GM18511 (cell line): ENCODE results near the gene GRAMD2B.
"Not testable (repeated sequence)": the region's sequence is repeated elsewhere in the genome, so short reads cannot be mapped to it uniquely, and the experiment has no call there.

Experiments used
- ATAC-seq: cut with Tn5 transposase; IDR thresholded peaks from one replicate; pipeline ENCODE4 v1.9.1; 2021; ENCODE audit warnings: mild to moderate bottlenecking, moderate library complexity; ENCODE audit not compliant: unreplicated experiment

GRAMD2B gene

DNA sequence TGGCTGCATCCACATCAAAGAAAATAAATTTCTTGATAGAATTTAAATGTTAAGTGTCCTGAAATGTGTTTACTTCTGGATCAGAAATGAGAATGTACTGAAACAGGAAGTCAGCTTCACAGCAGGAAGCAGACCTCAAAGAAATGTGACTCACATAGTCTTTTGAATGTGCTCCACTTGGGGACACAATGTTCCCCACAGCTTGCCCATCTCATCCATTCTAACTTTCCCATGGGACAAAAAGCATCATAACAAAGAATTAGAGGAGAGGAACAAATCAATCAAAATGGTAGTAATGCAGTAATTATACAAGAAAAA, 85.7 kb downstream of the GRAMD2B start:
- ATAC-seq, result peak; percentile 63

DNA sequence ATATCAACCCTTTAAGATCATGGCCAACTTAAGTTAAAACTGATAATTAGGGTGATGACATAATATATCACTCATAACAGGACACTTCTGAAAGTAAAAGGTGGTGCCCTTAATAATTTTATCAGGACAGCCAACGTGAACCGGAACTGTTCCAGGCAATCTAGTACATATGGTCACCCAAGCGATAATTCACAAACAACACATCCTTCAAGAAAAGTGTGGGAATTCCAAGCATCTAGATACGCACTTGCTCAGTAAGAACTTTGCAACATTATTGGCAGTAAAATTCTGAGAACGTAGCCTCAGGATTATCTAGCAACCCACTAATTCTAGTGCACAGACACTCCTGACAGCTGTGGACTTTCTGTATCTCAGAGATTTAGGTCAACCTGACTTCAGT, 86.1 kb downstream of the GRAMD2B start:
- ATAC-seq, result no peak

- ATAC-seq, result no peak
These were observed 88.8 kb downstream of the GRAMD2B start for GRCh38 chr5:126511961-126512360.

GRCh38 chr5:126512451-126512850, 89.2 kb downstream of the GRAMD2B start:
- ATAC-seq, result no peak

DNA sequence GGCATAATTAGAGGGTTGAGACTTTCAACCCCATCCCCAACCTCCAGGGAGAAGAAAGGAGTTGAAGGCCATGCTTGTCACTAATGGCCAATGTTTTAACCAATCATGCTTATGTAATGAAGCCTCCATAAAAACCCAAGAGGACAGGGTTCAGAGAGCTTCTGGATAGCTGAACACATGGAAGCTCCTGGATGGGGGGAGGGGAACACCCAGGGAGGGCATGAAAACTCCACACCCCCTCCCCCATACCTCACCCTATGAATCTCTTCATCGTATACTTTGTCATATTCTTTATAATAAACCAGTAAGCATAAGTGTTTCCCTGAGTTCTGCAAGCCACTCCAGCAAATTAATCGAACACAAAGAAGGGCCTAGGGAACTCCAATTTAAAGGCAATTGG, 90.1 kb downstream of the GRAMD2B start:
- ATAC-seq, result no peak

- no peak for ATAC-seq
These were observed 90.5 kb downstream of the GRAMD2B start for GRCh38 chr5:126513703-126514102.

GRCh38 chr5:126514131-126514557, 90.9 kb downstream of the GRAMD2B start:
- ATAC-seq, result no peak

- ATAC-seq, result no peak
These were observed 91.4 kb downstream of the GRAMD2B start for GRCh38 chr5:126514558-126515141.

GRCh38 chr5:126515337-126515736, 92.1 kb downstream of the GRAMD2B start:
- no peak for ATAC-seq

DNA sequence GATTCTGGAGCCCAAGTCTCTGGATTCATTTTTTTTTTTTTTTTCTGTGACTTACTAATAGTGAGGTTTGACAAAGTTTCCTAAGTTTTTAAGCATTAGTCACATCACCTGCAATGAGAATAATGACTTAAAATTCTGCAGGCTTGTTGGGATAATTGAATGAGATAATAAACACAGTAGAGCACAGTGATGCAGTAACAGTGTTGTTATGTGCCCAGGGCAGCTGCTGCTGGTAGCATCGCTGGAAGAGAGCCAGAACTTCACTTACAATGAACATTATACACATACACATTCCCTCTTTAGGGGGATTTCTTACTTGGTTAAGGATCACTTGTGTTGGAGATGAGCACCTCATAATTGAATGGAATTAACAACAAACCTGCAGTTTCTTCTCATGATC, 92.9 kb downstream of the GRAMD2B start:
- ATAC-seq, result no peak

DNA sequence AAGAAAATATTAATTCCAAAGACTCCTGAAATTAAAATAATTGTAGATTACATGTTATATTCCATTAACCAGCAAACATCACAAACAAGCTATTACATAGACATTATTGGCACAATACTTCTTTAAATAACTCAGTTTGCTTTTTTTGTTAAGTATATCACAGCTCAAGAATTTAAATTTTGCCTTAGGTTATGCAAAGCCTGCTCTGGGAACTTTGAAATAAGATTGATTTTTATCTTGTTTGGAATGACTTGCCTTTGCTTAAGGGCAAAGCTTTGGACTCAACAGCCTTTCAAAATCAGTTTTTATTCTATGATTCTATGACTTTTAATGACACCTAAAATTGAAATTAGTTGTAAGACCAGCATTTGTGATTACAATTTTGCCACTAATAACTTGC, 93.6 kb downstream of the GRAMD2B start:
- ATAC-seq, result no peak

DNA sequence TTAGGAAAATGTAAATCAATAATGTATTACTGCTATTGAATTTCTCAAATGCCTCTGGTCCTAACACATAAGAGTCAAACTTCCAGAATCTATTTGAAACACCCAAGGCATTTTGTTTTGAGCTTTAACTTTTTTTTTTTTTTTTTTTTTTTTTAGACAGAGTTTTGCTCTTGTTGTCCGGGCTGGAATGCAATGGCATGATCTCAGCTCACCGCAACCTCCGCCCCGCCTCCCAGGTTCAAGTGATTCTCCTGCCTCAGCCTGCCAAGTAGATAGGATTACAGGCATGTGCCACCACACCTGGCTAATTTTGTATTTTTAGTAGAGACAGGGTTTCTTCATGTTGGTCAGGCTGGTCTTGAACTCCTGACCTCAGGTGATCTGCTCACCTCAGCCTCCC, 96.0 kb downstream of the GRAMD2B start:
- ATAC-seq, result not testable (repeated sequence)

GRCh38 chr5:126519637-126520592, 96.7 kb downstream of the GRAMD2B start:
- ATAC-seq, result no peak

DNA sequence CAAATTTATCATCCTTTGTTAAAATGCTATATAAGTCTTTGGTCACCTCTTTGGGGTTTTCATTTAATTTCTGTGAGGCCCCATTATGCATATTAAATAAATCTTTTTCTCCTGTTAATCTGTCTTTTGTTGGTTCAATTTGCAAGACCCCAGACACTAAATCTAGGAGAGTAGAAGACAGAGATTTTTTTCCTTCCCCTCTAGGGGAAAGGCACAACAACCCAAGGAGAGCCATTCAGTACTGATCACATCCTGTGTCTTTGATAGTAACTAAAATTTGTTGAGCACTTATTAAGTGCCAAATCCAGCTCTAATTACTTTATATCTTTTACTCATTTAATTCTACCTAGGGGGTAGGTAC, 97.4 kb downstream of the GRAMD2B start:
- ATAC-seq, result no peak

DNA sequence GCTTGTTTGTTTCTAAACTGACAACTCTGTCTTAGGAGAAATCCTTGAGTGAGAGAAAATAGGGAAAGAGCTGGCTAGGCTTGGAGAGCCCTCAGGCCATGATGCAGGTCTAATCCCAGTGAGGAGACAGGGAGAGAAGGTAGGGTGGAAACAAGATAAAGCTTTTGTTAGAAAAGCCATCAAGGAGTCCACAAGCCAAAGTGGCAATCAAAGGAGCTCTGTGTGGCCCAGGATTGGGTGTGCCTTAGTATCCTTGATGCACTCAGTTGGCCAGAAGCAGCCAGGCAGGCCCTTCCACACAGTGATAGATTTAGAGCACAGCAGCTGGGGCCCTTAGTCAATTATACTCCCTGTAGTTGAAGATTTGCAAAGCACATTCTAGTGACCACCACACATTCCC, 97.9 kb downstream of the GRAMD2B start:
- ATAC-seq, result no peak

DNA sequence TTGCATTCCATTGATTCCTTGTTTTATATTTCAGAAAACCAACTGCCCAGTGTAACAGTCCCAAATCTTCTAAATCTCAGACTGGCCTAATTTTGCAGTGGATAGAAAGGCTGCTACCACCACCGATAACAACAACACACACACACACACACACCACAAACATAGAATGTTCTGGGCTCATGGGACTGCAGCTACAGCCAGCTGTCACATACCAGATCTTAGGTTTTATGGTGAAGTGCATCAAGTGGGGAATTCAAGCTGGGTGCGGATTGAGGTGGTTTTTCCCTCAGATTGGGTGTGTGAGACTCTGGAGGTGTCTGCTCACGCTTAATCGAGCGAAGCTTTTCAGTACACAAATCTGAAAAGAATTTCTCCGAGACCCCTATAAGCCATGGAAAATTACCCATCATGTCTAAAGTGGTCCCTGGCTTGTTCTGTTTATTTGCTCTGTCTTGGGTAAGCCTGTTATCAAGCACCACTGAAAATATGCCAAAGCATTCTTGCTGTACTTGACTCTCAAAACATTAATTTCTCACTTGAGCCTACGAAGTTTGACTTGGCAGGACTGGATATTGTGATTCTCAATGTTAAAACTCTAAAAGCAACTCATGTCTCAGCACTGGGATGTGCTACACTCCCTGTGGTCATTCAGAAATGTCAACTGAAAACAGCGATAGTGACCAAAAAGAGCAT, 100.8 kb downstream of the GRAMD2B start:
- ATAC-seq, result no peak

- no peak for ATAC-seq
These were observed 102.5 kb downstream of the GRAMD2B start for GRCh38 chr5:126525630-126526245.

DNA sequence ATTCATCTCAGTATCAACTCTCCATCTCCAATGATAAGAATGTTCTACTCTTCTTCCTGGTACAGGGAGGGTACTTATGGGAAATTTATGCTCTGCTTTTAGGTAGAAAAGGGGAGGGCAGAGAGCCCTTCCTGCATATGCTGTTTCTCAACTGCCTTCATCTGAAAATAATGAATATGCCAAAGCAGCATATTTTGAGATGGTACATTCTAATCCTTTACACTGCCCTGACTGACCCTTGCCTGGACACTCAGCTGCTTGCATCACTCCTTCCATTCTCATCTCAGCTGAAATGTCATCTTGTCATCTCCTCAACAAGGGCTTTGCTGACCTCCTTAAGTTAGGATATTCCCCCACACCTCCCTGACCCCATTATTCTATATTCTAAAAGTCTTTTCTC, 103.3 kb downstream of the GRAMD2B start:
- no peak for ATAC-seq

DNA sequence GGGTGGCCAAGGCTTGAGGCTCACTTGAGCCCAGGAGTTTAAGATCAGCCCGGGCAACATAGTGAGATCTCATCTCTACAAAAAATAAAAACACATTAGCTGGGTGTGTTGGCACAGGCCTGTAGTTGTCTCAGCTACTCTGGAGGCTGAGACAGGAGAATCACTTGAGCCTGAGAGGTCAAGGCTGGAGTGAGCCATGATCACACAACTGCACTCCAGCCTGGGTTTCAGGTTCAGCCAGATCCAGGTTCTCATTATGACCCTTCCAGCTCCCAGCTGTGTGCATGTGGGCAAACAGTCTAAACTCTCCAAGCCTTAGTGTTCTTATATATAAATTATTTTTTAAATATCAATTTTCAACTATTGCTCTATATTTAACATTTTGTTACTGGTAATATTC, 103.9 kb downstream of the GRAMD2B start:
- ATAC-seq, result no peak

DNA sequence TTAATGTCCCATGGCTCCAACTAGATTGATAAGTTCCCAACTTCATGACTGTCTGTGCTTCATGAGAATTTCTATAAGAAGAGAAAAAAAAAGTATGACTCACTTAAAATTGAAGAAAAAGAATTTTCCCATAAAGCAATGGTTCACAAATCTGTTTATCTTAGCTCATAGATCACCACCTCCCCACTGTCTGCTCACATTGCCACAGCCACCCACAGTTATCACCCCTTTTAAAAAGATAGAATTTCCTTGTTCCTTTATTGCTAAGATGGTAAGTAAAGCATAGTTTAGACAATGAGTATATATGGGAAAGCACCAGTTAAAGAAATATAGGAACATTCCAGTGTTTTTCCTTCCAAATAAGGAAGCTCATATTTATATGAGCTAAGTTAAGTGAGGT, 104.7 kb downstream of the GRAMD2B start:
- ATAC-seq, result no peak

- no peak for ATAC-seq
These were observed 108.4 kb downstream of the GRAMD2B start for GRCh38 chr5:126531543-126532120.
